Stimulated activated naive CD8-positive, alpha-beta T cell treated with anti-CD3 and anti-CD28 coated beads, Interleukin-15, Interleukin-2, amounts not matched to agents 100 ng/mL and 50 ng/mL, for 24 hours (primary cell): Measurements from ENCODE around the gene LAPTM4A.

Source experiments
- H3K27ac Mint-ChIP-seq: one replicate; pipeline ENCODE4 v1.8.0; 2021; ENCODE audit warnings: mild to moderate bottlenecking, mixed read lengths
- H3K27me3 Mint-ChIP-seq: one replicate; pipeline ENCODE4 v1.8.0; 2021; ENCODE audit warnings: mixed read lengths
- H3K36me3 Mint-ChIP-seq: one replicate; pipeline ENCODE4 v1.8.0; 2021; ENCODE audit warnings: low read depth, mixed read lengths
- H3K4me1 Mint-ChIP-seq: one replicate; pipeline ENCODE4 v1.8.0; 2021; ENCODE audit warnings: low read depth, mixed read lengths
- H3K4me3 Mint-ChIP-seq: one replicate; pipeline ENCODE4 v1.8.0; 2021; ENCODE audit warnings: mild to moderate bottlenecking, mixed read lengths
- H3K9me3 Mint-ChIP-seq: one replicate; pipeline ENCODE4 v1.8.0; 2021; ENCODE audit warnings: mixed read lengths

The LAPTM4A gene

GRCh38 chr2:20005067-20005627 lies 46.3 kb downstream of the LAPTM4A start:
- Mint-ChIP-seq H3K4me3 (no peak overlapping the region), H3K4me1 (no peaks in the 10 kb centered on the region), H3K27ac (no peak overlapping the region), H3K27me3 (peaks cover 15% of the 10 kb centered on the region), H3K36me3 (no peaks in the 10 kb centered on the region), H3K9me3 (no peaks in the 10 kb centered on the region)

- H3K36me3 Mint-ChIP-seq: no peaks in the 10 kb centered on the region
- H3K27ac Mint-ChIP-seq: no peak overlapping the region
- H3K9me3 Mint-ChIP-seq: no peaks in the 10 kb centered on the region
- peaks cover 10% of the 10 kb centered on the region for H3K27me3 Mint-ChIP-seq
- H3K4me3 Mint-ChIP-seq: no peak overlapping the region
- H3K4me1 Mint-ChIP-seq: no peaks in the 10 kb centered on the region
Measured at GRCh38 chr2:20001361-20001863, 50.0 kb downstream of the LAPTM4A start.

GRCh38 chr2:19993731-19994130 lies 57.7 kb downstream of the LAPTM4A start:
- H3K27ac Mint-ChIP-seq: no peak overlapping the region
- H3K4me3 Mint-ChIP-seq: no peak overlapping the region
- H3K27me3 Mint-ChIP-seq: peaks cover 23% of the 10 kb centered on the region
- peaks cover 17% of the 10 kb centered on the region for H3K4me1 Mint-ChIP-seq
- no peaks in the 10 kb centered on the region for H3K36me3 Mint-ChIP-seq
- no peaks in the 10 kb centered on the region for H3K9me3 Mint-ChIP-seq

GRCh38 chr2:19991895-19992294 lies 59.5 kb downstream of the LAPTM4A start:
- Mint-ChIP-seq H3K4me1 (peaks cover 30% of the 10 kb centered on the region), H3K9me3 (no peaks in the 10 kb centered on the region), H3K36me3 (peaks cover 6% of the 10 kb centered on the region), H3K4me3 (no peak overlapping the region), H3K27me3 (peaks cover 23% of the 10 kb centered on the region), H3K27ac (no peak overlapping the region)

- H3K27me3 Mint-ChIP-seq: peaks cover 23% of the 10 kb centered on the region
- no peaks in the 10 kb centered on the region for H3K9me3 Mint-ChIP-seq
- peaks cover 15% of the 10 kb centered on the region for H3K36me3 Mint-ChIP-seq
- H3K27ac Mint-ChIP-seq: peak overlapping the region; percentile 77
- peaks cover 30% of the 10 kb centered on the region for H3K4me1 Mint-ChIP-seq
- peak overlapping the region; percentile 94 for H3K4me3 Mint-ChIP-seq
Measured at GRCh38 chr2:19990416-19990728, 61.1 kb downstream of the LAPTM4A start.

- peaks cover 23% of the 10 kb centered on the region for H3K27me3 Mint-ChIP-seq
- H3K9me3 Mint-ChIP-seq: no peaks in the 10 kb centered on the region
Measured at GRCh38 chr2:19989667-19990415, 61.6 kb downstream of the LAPTM4A start, which contains the start of gene WDR35. WDR35 (minus strand) TSS chr2:19990105; CDS start chr2:19990015, 90 bp downstream.

GRCh38 chr2:19989342-19989666 lies 62.1 kb downstream of the LAPTM4A start:
- peak overlapping the region; percentile 94 for H3K4me3 Mint-ChIP-seq
- no peaks in the 10 kb centered on the region for H3K9me3 Mint-ChIP-seq
- H3K27me3 Mint-ChIP-seq: peaks cover 20% of the 10 kb centered on the region
- peaks cover 30% of the 10 kb centered on the region for H3K4me1 Mint-ChIP-seq
- peak overlapping the region; percentile 85 for H3K27ac Mint-ChIP-seq
- H3K36me3 Mint-ChIP-seq: peaks cover 17% of the 10 kb centered on the region

More at GRCh38 chr2:19989667-19990415, 61.6 kb downstream of the LAPTM4A start, which contains the start of gene WDR35:
- peak within 1 kb of the TSS; percentile 85 for H3K27ac Mint-ChIP-seq
- H3K4me1 Mint-ChIP-seq: peaks cover 30% of the 10 kb centered on the region
- peak within 1 kb of the TSS; percentile 94 for H3K4me3 Mint-ChIP-seq
- peaks cover 15% of the 10 kb centered on the region for H3K36me3 Mint-ChIP-seq

- H3K27me3 Mint-ChIP-seq: peaks cover 19% of the 10 kb centered on the region
- H3K4me1 Mint-ChIP-seq: peaks cover 30% of the 10 kb centered on the region
- H3K4me3 Mint-ChIP-seq: peak overlapping the region; percentile 94
- no peak overlapping the region for H3K27ac Mint-ChIP-seq
- peaks cover 21% of the 10 kb centered on the region for H3K36me3 Mint-ChIP-seq
- H3K9me3 Mint-ChIP-seq: no peaks in the 10 kb centered on the region
Measured at GRCh38 chr2:19988600-19988999, 62.8 kb downstream of the LAPTM4A start.

GRCh38 chr2:19987936-19988335 lies 63.5 kb downstream of the LAPTM4A start:
- Mint-ChIP-seq H3K9me3 (no peaks in the 10 kb centered on the region), H3K4me3 (peak overlapping the region; percentile 94), H3K27me3 (peaks cover 13% of the 10 kb centered on the region), H3K36me3 (peaks cover 21% of the 10 kb centered on the region), H3K27ac (no peak overlapping the region), H3K4me1 (peaks cover 30% of the 10 kb centered on the region)
